Left forelimb (tissue), 1 donor: ENCODE results near the gene TNFRSF1A.

ENCODE experiments used
- DNase-seq: peaks from one replicate; pipeline ENCODE4 v3.0.0-alpha.2; 2018; ENCODE audit warnings: low spot score

The TNFRSF1A gene

GRCh38 chr12:6374028-6374785, 32.3 kb upstream of the TNFRSF1A start:
- no peak for DNase-seq

GRCh38 chr12:6373022-6373787, 31.3 kb upstream of the TNFRSF1A start:
- DNase-seq = no peak

- no peak for DNase-seq
Measured at GRCh38 chr12:6372403-6373003, 30.6 kb upstream of the TNFRSF1A start.

- no peak for DNase-seq
Measured at GRCh38 chr12:6370994-6371754, 29.3 kb upstream of the TNFRSF1A start.

GRCh38 chr12:6370576-6370935, 28.7 kb upstream of the TNFRSF1A start:
- DNase-seq = no peak

GRCh38 chr12:6369916-6370575, 28.2 kb upstream of the TNFRSF1A start:
- no peak for DNase-seq

GRCh38 chr12:6368906-6369525, 27.1 kb upstream of the TNFRSF1A start:
- DNase-seq = no peak

- no peak for DNase-seq
Measured at GRCh38 chr12:6367969-6368892, 26.4 kb upstream of the TNFRSF1A start.

- no peak for DNase-seq
Measured at GRCh38 chr12:6367065-6367968, 25.4 kb upstream of the TNFRSF1A start.

GRCh38 chr12:6364044-6364374, 22.1 kb upstream of the TNFRSF1A start:
- DNase-seq = no peak

- no peak for DNase-seq
Measured at GRCh38 chr12:6363330-6364043, 21.6 kb upstream of the TNFRSF1A start.

- no peak for DNase-seq
Measured at GRCh38 chr12:6363010-6363329, 21.1 kb upstream of the TNFRSF1A start.

GRCh38 chr12:6362403-6362802, 20.5 kb upstream of the TNFRSF1A start:
- no peak for DNase-seq

- DNase-seq = no peak
Measured at GRCh38 chr12:6361834-6362233, 20.0 kb upstream of the TNFRSF1A start.

- no peak for DNase-seq
Measured at GRCh38 chr12:6360578-6361490, 19.0 kb upstream of the TNFRSF1A start.

- DNase-seq = no peak
Measured at GRCh38 chr12:6360080-6360571, 18.2 kb upstream of the TNFRSF1A start.

- DNase-seq = no peak
Measured at GRCh38 chr12:6358881-6359280, 17.0 kb upstream of the TNFRSF1A start.
